Measurements from ENCODE around the gene RAB17. TPM values are rescaled to one million over a fixed set of nuclear protein-coding genes. Genes with fewer than 3 reads are reported as not detected.
"Not testable (repeated sequence)": the region's sequence is repeated elsewhere in the genome, so short reads cannot be mapped to it uniquely, and the experiment has no call there.

The RAB17 gene
- total and polyA plus RNA-seq, 5 experiments from 2014 or later: not detected

DNA sequence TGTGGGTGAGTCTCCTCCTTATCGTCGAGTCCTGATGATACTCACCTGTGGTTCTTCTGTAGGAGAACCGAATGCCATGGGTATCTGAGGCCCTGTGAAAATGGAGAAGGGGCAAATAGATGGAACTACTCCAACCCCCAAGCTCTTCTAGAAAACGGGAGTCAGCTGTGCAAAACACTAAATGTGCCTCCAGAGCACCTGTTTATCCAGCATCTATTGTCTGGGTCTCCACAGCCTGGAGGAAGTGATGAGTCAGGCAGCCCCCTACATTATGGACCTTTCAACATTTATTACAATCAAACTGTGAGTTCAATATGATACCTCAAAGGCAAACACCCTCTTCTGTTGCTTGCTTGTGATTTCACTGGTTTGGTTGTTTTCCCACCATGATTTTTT, 27.1 kb upstream of the RAB17 start:
- peaks cover 0 to 2% (median 0%) of the 10 kb centered on the region in 5 donors for H3K27me3 Mint-ChIP-seq
- POLR2A ChIA-PET: interaction anchor here (0.8 kb wide), 1 partner anchor 14 kb away, joined by 4 read pairs; no protein-coding TSS in a partner anchor
- H3K4me1 Mint-ChIP-seq: peaks cover 17 to 48% (median 40%) of the 10 kb centered on the region in 4 donors
- no peaks in the 10 kb centered on the region for H3K36me3 Mint-ChIP-seq
- peak overlapping the region in 1 of 10 donors; percentile 84 for H3K27ac Mint-ChIP-seq
- DNase-seq (no peak), ATAC-seq (no peak)
- H3K4me3 Mint-ChIP-seq: peak overlapping the region in 7 of 10 donors; percentile 20 to 81 (median 69)
- no peaks in the 10 kb centered on the region for H3K9me3 Mint-ChIP-seq

DNA sequence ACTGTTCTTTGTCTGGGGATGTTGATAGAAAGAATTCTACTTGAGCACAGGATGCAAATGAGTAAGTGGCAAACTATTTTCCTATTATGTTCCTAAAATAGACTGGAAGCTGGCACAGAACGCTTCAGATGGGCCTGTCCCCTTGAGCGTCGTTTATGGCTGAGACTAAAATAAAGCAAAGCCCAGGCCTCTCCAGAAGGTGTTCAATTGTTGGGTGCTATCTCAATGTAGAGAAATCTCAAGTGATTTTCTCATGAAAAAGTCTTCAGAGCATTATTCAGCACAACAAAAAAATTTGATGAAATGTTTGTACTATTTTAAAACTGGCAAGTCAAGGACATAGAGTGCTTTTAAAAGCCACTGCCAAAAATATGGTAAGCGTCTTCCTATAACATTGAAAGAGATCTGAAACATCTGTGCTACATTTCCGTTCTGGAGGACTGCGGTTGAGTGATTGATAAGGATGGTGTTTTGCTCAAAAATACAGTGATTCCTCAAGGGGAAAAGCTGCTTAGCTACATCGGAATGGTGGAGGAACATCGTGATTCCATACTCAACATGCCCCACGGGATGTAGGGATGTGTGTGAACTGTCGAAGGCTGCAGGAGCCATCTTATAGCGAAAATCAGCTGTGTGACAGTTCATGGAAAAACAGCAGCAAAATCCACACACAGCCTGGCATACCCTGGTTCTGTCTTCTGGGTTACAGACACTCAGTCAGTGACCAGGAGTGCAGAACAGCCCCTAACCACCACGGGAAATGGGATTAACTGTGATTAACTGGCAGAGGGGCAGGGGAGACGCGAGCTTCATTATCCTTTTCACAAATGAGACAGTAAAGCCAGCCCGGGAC, 26.4 kb upstream of the RAB17 start:
- POLR2A ChIA-PET: interaction anchor here (0.8 kb wide), 1 partner anchor 13 kb away, joined by 4 read pairs; no protein-coding TSS in a partner anchor
- peak; percentile 87 to 92 for ATAC-seq
- H3K27me3 Mint-ChIP-seq: peaks cover 0 to 2% (median 0%) of the 10 kb centered on the region in 5 donors
- peak overlapping the region in 9 of 10 donors; percentile 1 to 84 (median 33) for H3K27ac Mint-ChIP-seq
- peaks cover 17 to 48% (median 40%) of the 10 kb centered on the region in 4 donors for H3K4me1 Mint-ChIP-seq
- no peaks in the 10 kb centered on the region for H3K36me3 Mint-ChIP-seq
- no peaks in the 10 kb centered on the region for H3K9me3 Mint-ChIP-seq
- peak in 2 of 10 donors; percentile 49 to 54 for DNase-seq
- peak overlapping the region; percentile 10 to 81 (median 70) for H3K4me3 Mint-ChIP-seq

DNA sequence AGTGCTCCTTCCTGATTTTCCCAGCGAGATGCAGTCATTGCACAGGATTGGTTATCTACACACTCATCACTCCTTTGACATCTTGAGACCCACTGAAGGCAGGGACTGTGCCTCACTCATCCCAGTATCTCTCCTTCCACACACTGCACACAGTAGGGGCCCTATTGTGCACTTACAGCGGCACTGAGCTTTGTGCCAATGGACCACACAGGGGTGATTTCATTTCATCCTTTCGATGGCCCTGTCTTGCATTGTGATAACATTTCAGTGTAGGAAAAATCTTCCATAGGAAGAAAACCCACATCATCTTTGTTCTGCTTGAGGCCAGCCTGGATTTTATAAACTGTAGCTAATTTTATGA, 25.8 kb upstream of the RAB17 start:
- no peaks in the 10 kb centered on the region for H3K9me3 Mint-ChIP-seq
- DNase-seq (no peak), ATAC-seq (no peak)
- no peaks in the 10 kb centered on the region for H3K36me3 Mint-ChIP-seq
- H3K4me1 Mint-ChIP-seq: peaks cover 17 to 48% (median 40%) of the 10 kb centered on the region in 4 donors
- H3K27ac Mint-ChIP-seq: peak overlapping the region in 6 of 10 donors; percentile 1 to 87 (median 43)
- H3K4me3 Mint-ChIP-seq: peak overlapping the region in 5 of 10 donors; percentile 61 to 81 (median 70)
- H3K27me3 Mint-ChIP-seq: peaks cover 0 to 3% (median 0%) of the 10 kb centered on the region in 5 donors
- POLR2A ChIA-PET: no interaction called here

DNA sequence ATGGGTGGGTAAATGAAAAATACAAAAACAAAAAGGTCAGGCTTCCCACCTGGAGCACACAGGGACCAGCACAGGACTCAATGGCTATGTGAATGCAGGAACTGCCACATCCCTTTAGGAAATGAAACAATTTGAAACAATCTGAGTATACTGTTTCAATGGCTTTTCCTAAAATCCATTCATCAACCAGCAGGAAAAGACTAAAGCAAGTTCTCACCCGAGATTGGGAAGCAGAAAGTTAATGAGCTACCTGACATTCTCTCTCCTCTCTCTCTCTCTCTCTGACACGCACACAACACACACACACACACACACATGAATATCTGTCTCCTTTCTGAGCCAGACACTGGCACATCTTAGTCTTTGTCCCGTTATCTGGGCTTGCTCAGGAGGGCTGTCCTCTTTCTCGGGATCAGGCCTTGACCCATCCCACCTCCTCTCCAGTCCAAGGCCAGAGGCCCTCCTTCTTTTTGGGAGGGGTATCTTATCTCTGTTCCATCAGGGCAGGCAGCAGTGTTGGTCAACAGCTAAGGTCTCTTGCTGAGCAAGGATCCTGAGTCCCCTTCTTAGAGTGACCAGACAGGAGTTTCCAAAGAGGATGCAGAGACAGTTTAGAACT, 25.2 kb upstream of the RAB17 start:
- DNase-seq (no peak), ATAC-seq (no peak)
- H3K4me1 Mint-ChIP-seq: peaks cover 17 to 48% (median 40%) of the 10 kb centered on the region in 4 donors
- no peaks in the 10 kb centered on the region for H3K9me3 Mint-ChIP-seq
- POLR2A ChIA-PET: no interaction called here
- no peaks in the 10 kb centered on the region for H3K36me3 Mint-ChIP-seq
- H3K27me3 Mint-ChIP-seq: peaks cover 0 to 3% (median 0%) of the 10 kb centered on the region in 5 donors
- peak overlapping the region in 3 of 10 donors; percentile 4 to 72 (median 61) for H3K4me3 Mint-ChIP-seq
- H3K27ac Mint-ChIP-seq: peak overlapping the region in 4 of 10 donors; percentile 2 to 87 (median 43)

DNA sequence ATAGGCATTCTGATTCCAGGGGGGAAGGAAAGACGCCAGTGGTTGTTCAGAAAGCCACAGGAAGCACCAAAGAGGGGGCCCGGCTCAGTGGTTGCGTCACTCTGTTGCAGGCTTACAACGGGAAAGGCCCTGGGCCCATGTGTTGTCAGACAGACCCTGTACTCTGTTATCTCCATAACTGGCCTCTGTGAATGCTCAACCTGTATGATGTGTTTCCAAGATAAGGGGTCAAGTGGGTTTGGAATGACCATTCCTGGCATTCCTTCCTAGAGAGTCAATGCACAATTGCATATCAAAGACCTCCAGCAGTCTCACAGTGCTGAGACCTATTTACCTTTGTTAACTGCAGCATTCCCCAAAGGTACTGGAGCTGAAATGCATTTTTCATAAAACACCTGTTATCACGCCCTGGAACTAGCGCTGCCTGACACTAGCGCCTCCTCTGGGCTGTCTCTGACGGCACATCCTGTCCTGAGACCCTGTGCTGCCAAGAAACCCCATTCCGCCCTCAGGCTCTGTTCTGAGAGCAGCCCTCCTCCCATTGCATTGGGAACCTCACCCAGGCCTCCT, 23.7 kb upstream of the RAB17 start:
- DNase-seq (peak in 1 of 10 donors; percentile 20), ATAC-seq (peak; percentile 52 to 59)
- H3K9me3 Mint-ChIP-seq: no peaks in the 10 kb centered on the region
- no peaks in the 10 kb centered on the region for H3K36me3 Mint-ChIP-seq
- peaks cover 17 to 48% (median 40%) of the 10 kb centered on the region in 4 donors for H3K4me1 Mint-ChIP-seq
- H3K27ac Mint-ChIP-seq: peak overlapping the region in 2 of 10 donors; percentile 47 to 89
- H3K4me3 Mint-ChIP-seq: peak overlapping the region in 2 of 10 donors; percentile 30 to 60
- POLR2A ChIA-PET: no interaction called here
- peaks cover 0 to 5% (median 0%) of the 10 kb centered on the region in 5 donors for H3K27me3 Mint-ChIP-seq

DNA sequence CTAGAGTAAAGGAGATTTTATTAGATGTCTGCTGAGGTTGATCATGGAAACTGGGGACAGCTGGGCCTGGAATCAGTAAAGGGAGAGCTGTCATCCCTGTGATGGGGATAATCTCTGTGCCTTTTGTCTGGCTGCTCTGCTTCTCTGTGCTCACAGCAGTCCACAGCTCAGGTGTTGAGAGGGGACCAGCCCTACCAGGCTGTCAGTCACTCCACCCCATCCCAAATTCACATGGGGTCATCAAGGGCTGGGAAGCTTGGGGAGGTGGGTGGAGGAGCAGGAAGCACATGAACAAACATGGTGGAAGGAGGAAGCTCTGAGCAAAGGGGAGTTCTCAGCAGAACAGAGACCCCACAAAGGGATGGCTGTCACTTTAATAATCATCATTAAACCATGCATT, 23.1 kb upstream of the RAB17 start:
- Mint-ChIP-seq H3K4me3 (peak overlapping the region in 2 of 10 donors; percentile 30 to 60), H3K27me3 (peaks cover 0 to 4% (median 0%) of the 10 kb centered on the region in 5 donors), H3K27ac (peak overlapping the region in 5 of 10 donors; percentile 13 to 89 (median 47)), H3K4me1 (peaks cover 17 to 47% (median 40%) of the 10 kb centered on the region in 4 donors), H3K36me3 (no peaks in the 10 kb centered on the region), H3K9me3 (no peaks in the 10 kb centered on the region)
- POLR2A ChIA-PET: interaction anchor here (0.7 to 1.9 kb wide), 2 partner anchors 10 to 74 kb away, joined by 3 to 5 read pairs; no protein-coding TSS in a partner anchor
- ATAC-seq (no peak), DNase-seq (no peak)

DNA sequence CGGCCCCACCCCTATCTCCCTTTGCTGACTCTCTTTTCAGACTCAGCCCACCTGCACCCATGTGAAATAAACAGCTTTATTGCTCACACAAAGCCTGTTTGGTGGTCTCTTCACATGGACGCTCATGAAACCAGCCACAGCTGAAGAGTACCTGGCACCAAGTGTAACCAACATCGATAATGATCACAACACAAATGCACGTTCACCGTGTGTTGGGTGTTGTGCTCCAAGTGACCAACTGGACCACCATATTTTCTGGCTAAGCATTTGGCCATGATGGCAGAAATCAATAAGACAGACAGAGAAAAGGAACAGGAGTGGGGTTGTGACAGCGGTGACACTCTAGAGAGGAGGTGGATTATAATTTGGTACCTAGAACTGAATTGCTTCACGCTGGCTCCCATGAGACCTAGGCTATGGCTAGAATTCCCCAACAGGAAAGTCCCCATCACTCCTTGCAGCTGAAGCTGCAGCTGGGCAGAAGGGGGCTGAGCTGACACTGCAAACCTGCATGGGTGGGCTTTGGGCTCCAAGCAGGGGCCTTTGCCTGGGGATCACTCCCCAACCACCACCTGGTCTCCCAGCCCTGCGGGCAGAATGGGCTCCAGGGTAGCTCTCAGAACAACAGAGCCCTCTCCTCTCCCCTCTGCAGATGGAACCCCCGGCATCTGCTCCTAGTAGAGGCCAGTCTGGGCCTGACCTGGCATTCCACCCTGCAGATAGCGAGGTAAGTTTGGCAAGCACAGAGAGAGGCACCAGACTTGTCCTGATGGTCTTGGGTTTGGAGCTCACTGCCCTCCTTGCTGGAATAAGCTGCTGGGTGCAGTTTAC, 22.2 kb upstream of the RAB17 start:
- Mint-ChIP-seq H3K9me3 (no peaks in the 10 kb centered on the region), H3K27me3 (peaks cover 0 to 4% (median 0%) of the 10 kb centered on the region in 5 donors), H3K27ac (peak overlapping the region in 1 of 10 donors; percentile 89), H3K4me3 (no peak overlapping the region), H3K4me1 (peaks cover 22 to 42% (median 37%) of the 10 kb centered on the region in 4 donors), H3K36me3 (no peaks in the 10 kb centered on the region)
- POLR2A ChIA-PET: interaction anchor here (0.7 to 1.9 kb wide), 2 partner anchors 9 to 74 kb away, joined by 3 to 5 read pairs; no protein-coding TSS in a partner anchor
- no peak for DNase-seq
- ATAC-seq: no peak

DNA sequence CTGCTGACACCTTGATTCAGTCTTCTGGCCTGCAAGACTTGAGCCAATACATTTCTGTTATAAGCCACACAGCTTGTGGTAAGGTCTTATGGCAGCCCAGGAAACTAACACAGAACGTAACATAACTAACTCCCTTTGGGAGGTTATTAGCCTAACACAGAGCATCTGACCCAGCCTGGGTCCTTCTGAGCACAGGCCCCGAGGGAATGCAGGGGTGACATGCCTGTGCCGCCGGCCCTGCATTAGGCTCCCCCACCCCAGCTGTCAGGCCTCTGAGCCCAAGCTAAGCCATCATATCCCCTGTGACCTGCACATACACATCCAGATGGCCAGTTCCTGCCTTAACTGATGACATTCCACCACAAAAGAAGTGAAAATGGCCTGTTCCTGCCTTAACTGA, 16.0 kb upstream of the RAB17 start:
- Mint-ChIP-seq H3K4me1 (peaks cover 20 to 31% (median 25%) of the 10 kb centered on the region in 4 donors), H3K27ac (peak overlapping the region in 7 of 10 donors; percentile 34 to 93 (median 59))
- not testable (repeated sequence) for H3K27me3 Mint-ChIP-seq, H3K9me3 Mint-ChIP-seq, ATAC-seq, H3K4me3 Mint-ChIP-seq, DNase-seq, H3K36me3 Mint-ChIP-seq
- POLR2A ChIA-PET: interaction anchor here (1.1 kb wide), 1 partner anchor 18 kb away, joined by 3 read pairs; no protein-coding TSS in a partner anchor

DNA sequence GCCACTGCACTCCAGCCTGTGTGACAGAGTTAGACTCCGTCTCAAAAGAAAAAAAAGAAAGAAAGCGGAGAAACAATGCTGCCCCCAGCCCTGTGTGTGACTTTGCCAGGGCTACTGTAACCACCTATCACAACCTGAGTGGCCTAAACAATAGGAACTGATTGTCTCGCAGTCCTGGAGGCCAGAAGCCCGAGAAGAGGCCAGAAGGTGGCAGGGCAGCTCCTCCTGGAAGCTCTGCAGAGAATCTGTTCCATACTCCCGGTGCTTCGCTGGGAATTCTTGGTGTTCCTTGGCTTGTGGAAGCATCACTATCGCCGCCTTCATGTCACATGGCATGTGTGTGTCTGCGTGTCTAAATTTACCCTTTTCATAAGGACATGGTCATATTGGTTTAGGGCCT, 14.4 kb upstream of the RAB17 start:
- Mint-ChIP-seq H3K4me3 (peak overlapping the region in 7 of 10 donors; percentile 10 to 66 (median 33)), H3K36me3 (no peaks in the 10 kb centered on the region), H3K27me3 (peaks cover 0 to 4% (median 0%) of the 10 kb centered on the region in 5 donors), H3K9me3 (no peaks in the 10 kb centered on the region), H3K4me1 (peaks cover 20 to 31% (median 25%) of the 10 kb centered on the region in 4 donors), H3K27ac (peak overlapping the region; percentile 47 to 99 (median 96))
- no peak for ATAC-seq
- POLR2A ChIA-PET: interaction anchor here (1.3 kb wide), 1 partner anchor 69 kb away, joined by 7 read pairs; no protein-coding TSS in a partner anchor
- DNase-seq: no peak

DNA sequence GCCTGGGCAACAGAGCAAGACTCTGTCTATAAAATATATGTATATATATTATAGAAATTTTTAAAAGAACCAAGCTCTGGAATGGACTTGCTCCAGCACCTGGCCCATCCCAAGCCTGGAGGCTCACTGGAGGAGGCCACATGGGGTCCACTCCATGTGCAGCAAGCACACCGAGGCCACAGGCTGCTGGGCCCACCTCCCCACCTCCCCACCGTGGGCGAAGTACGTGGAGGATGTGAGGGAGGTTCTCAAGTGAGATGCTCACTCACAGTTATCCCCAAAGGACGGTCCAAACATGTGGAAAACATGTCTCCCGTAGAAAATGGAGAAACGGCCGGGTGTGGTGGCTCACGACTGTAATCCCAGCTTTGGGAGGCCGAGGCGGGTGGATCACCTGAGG, 13.9 kb upstream of the RAB17 start:
- Mint-ChIP-seq H3K4me3 (peak overlapping the region in 6 of 10 donors; percentile 71 to 84 (median 81)), H3K36me3 (no peaks in the 10 kb centered on the region), H3K27ac (peak overlapping the region; percentile 86 to 99 (median 97)), H3K9me3 (no peaks in the 10 kb centered on the region), H3K27me3 (no peaks in the 10 kb centered on the region), H3K4me1 (peaks cover 20 to 31% (median 25%) of the 10 kb centered on the region in 4 donors)
- DNase-seq (no peak), ATAC-seq (no peak)
- POLR2A ChIA-PET: interaction anchor here (1.1 to 1.3 kb wide), 4 partner anchors 8 to 86 kb away, joined by 4 to 7 read pairs (median 4); no protein-coding TSS in a partner anchor

DNA sequence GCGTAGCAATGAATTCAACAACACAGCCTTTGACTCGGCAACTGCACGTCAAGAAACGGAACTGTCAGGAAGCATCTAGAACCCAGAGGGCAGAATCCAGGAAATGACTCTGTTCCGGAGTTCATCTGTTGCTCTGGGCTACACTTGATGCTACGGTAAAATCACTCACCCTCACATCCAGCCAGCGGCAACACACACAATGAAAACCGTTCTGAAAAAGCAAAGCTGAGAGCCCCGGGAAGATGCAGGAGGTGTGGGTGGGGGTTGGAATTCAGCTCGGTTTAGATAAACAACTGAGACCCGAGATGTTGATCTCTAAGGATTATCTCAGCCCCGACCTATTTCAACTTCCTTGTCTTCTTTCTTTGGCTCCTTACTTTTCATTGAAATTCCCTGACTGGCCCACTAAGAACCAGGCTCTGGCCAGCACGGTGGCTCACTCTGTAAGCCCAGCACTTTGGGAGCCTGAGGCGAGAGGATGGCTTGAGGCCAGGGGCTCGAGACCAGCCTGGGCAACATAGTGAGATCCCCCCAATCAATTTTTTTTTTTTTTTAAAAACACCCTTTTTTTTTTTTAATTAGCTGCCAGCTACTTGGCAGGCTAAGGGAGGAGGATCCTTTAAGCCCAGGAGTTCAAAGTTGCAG, 13.3 kb upstream of the RAB17 start:
- H3K27me3 Mint-ChIP-seq: no peaks in the 10 kb centered on the region
- DNase-seq (peak; percentile 34 to 90 (median 80)), ATAC-seq (peak; percentile 95 to 97)
- H3K4me3 Mint-ChIP-seq: peak overlapping the region; percentile 65 to 84 (median 81)
- no peaks in the 10 kb centered on the region for H3K36me3 Mint-ChIP-seq
- H3K9me3 Mint-ChIP-seq: no peaks in the 10 kb centered on the region
- POLR2A ChIA-PET: interaction anchor here (1.1 to 1.3 kb wide), 4 partner anchors 9 to 87 kb away, joined by 4 to 7 read pairs (median 4); no protein-coding TSS in a partner anchor
- peaks cover 20 to 36% (median 25%) of the 10 kb centered on the region in 4 donors for H3K4me1 Mint-ChIP-seq
- H3K27ac Mint-ChIP-seq: peak overlapping the region; percentile 86 to 99 (median 98)

All from naive thymus-derived CD8-positive, alpha-beta T cell (primary cell).